ENCODE data around the gene MX1. TPM values are rescaled to one million over a fixed set of nuclear protein-coding genes. Genes with fewer than 3 reads are reported as not detected.
"Not testable (repeated sequence)": the region's sequence is repeated elsewhere in the genome, so short reads cannot be mapped to it uniquely, and the experiment has no call there.

MX1 gene
- polyA plus RNA-seq, 1 donor = 16.8 TPM

DNA sequence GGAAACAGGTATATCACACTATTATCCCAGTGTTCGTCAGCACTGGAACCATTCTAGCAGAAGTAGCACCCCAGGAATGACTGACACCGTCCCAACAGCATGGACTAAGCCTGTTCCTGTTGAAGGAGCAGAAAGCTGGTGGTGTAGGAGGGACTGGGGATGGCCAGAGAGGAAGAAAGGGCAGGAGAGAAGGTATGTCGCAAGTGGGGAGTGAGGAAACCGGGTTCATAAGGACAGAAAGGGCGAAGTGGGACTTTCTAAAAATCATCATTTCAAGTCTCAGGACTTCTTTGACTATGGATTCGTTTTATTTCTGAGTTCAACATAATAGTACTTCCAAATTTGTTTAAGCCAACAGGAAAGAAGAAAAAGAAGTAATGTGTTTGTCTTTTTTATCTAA lies 19.7 kb upstream of the MX1 start:
- Histone ChIP-seq H3K9me3 (ENCODE audit: control insufficient read depth, low read depth, low read length) (peaks cover 3% of the 10 kb centered on the region), H3K4me1 (ENCODE audit: control insufficient read depth, insufficient read depth, low read length) (no peaks in the 10 kb centered on the region), H3K4me3 (ENCODE audit: low read length) (no peak overlapping the region), H3K36me3 (ENCODE audit: control insufficient read depth, insufficient read depth, low read length) (no peaks in the 10 kb centered on the region), H3K27ac (ENCODE audit: low read length) (no peak overlapping the region), H3K27me3 (ENCODE audit: control insufficient read depth, insufficient read depth, low read length) (no peaks in the 10 kb centered on the region)
- 93% methylated on average over 3 of the region's 6 CpGs for WGBS (ENCODE audit: insufficient coverage, low lambda C conversion rate)
- DNase-seq = no peak

DNA sequence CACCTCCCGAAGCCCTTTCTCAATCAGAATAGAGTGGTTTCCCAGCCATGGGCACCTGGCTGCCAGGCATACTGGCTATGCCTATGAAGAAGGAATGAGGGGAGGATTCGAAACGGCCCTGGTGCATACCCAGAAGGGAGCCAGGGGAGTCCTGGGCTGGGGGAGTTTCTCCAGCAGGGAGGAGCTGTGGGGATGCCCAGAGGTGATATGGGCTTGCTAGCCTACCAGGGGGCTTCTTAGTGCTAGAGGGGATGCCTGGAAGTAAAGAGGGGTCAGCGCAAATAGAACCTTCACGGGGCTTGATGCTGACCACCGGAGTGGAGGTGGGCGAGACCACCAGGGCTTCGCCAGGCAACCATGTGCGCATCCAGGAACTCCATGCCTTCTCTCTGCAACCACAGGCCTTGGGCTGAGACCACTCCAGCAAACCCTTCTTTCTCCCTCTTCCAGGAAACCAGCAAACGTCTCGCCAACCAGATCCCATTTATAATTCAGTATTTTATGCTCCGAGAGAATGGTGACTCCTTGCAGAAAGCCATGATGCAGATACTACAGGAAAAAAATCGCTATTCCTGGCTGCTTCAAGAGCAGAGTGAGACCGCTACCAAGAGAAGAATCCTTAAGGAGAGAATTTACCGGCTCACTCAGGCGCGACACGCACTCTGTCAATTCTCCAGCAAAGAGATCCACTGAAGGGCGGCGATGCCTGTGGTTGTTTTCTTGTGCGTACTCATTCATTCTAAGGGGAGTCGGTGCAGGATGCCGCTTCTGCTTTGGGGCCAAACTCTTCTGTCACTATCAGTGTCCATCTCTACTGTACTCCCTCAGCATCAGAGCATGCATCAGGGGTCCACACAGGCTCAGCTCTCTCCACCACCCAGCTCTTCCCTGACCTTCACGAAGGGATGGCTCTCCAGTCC lies 18.2 kb upstream of the MX1 start:
- H3K27ac ChIP-seq (ENCODE audit: low read length) = no peak overlapping the region
- no peak overlapping the region for H3K4me3 ChIP-seq (ENCODE audit: low read length)
- WGBS (ENCODE audit: insufficient coverage, low lambda C conversion rate) = 60% methylated on average over 1 of the region's 24 CpGs
- H3K4me1 ChIP-seq (ENCODE audit: control insufficient read depth, insufficient read depth, low read length) = no peaks in the 10 kb centered on the region
- no peaks in the 10 kb centered on the region for H3K36me3 ChIP-seq (ENCODE audit: control insufficient read depth, insufficient read depth, low read length)
- no peak for DNase-seq
- H3K27me3 ChIP-seq (ENCODE audit: control insufficient read depth, insufficient read depth, low read length) = no peaks in the 10 kb centered on the region
- peaks cover 3% of the 10 kb centered on the region for H3K9me3 ChIP-seq (ENCODE audit: control insufficient read depth, low read depth, low read length)

DNA sequence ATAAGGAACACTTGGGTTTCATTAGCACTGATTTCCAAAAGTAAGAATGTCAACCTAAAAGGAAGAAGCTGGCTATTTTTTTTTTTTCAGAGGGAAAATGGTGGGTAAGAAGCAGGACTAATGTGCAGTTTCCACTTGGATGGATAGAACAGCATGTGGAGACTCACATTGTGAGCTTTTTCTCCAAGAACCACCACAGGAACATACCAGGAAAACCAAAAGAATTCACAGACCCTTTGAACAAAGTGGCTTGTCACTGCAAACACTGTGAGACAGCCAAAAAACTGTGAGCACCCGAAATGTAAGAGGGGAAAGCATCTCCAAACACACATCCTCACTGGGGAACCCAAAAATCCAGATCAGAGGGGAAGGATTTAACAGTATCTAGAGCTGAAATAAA lies 15.7 kb upstream of the MX1 start:
- Histone ChIP-seq H3K4me3 (ENCODE audit: low read length) (no peak overlapping the region), H3K9me3 (ENCODE audit: control insufficient read depth, low read depth, low read length) (peaks cover 3% of the 10 kb centered on the region), H3K4me1 (ENCODE audit: control insufficient read depth, insufficient read depth, low read length) (no peaks in the 10 kb centered on the region), H3K36me3 (ENCODE audit: control insufficient read depth, insufficient read depth, low read length) (no peaks in the 10 kb centered on the region), H3K27ac (ENCODE audit: low read length) (no peak overlapping the region), H3K27me3 (ENCODE audit: control insufficient read depth, insufficient read depth, low read length) (no peaks in the 10 kb centered on the region)
- no CpG with 5 or more reads among the region's 1 CpG for WGBS (ENCODE audit: insufficient coverage, low lambda C conversion rate)
- no peak for DNase-seq

DNA sequence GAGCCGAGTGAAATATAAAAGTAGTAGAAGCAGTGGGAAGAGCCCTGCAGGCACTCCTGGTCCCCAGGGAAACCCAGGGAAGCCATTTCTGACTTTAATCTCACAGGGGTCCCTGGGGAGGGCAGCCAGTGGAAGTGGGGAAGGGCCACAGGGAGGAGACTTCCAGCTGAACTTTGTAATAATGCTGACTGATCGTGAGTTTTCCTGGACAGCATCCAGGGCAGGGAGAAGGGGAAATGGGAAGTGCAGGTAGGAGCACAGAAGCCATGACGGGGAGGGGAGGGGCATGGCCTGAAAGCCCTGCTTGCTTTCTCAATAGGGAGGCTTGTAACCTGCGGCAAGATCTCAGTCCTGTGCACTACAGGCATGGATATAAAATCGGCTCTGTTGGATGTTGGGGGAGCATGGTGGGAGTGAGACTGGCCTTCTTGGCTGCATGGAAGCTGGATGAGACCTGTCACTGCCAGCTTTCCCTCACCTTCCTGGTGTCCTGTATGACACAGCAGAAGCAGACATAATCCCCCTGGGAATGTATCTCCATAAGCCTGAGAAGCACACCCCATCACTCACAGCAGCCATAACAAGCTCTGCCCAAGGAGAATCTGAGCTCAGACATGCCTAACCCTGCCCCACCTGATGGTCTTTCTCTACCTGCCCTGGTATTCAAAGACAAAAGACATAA lies 15.1 kb upstream of the MX1 start:
- no peak for DNase-seq
- WGBS (ENCODE audit: insufficient coverage, low lambda C conversion rate) = 100% methylated on average over 1 of the region's 5 CpGs
- peaks cover 3% of the 10 kb centered on the region for H3K9me3 ChIP-seq (ENCODE audit: control insufficient read depth, low read depth, low read length)
- no peaks in the 10 kb centered on the region for H3K4me1 ChIP-seq (ENCODE audit: control insufficient read depth, insufficient read depth, low read length)
- no peak overlapping the region for H3K4me3 ChIP-seq (ENCODE audit: low read length)
- H3K27me3 ChIP-seq (ENCODE audit: control insufficient read depth, insufficient read depth, low read length) = no peaks in the 10 kb centered on the region
- H3K36me3 ChIP-seq (ENCODE audit: control insufficient read depth, insufficient read depth, low read length) = no peaks in the 10 kb centered on the region
- H3K27ac ChIP-seq (ENCODE audit: low read length) = no peak overlapping the region

DNA sequence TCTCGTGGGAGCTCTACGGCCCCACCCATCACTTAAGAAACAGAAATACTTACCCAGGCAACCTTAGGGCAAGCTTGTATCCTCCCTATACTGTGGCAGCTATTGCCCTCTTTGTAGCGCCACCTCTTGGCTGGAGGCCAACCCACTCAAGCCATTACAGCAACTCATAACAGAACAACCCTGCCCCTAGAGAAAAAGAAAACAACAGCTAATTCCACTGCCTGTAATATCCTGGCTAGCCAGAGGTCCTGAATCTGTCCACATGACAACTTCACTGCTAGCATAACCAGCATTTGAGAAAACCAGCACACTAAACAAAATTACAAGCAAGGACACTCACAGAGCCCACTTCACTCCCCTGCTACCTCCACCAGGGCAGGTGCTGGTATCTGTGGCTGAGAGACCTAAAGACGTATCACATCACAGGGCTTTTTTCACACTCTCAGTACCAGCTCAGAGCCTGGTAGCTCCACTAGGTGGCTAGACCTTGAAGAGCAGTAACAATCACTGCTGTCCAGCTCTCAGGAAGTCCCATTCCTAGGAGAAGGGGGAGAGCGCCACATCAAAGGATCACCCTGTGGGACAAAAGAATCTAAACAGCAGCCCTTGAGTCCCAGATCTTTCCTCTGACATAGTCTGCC lies 14.5 kb upstream of the MX1 start:
- WGBS (ENCODE audit: insufficient coverage, low lambda C conversion rate) = no CpG with 5 or more reads among the region's 5 CpGs
- Histone ChIP-seq H3K27me3 (ENCODE audit: control insufficient read depth, insufficient read depth, low read length) (no peaks in the 10 kb centered on the region), H3K4me1 (ENCODE audit: control insufficient read depth, insufficient read depth, low read length) (no peaks in the 10 kb centered on the region), H3K9me3 (ENCODE audit: control insufficient read depth, low read depth, low read length) (peaks cover 3% of the 10 kb centered on the region), H3K27ac (ENCODE audit: low read length) (no peak overlapping the region), H3K4me3 (ENCODE audit: low read length) (no peak overlapping the region), H3K36me3 (ENCODE audit: control insufficient read depth, insufficient read depth, low read length) (no peaks in the 10 kb centered on the region)
- DNase-seq = no peak

DNA sequence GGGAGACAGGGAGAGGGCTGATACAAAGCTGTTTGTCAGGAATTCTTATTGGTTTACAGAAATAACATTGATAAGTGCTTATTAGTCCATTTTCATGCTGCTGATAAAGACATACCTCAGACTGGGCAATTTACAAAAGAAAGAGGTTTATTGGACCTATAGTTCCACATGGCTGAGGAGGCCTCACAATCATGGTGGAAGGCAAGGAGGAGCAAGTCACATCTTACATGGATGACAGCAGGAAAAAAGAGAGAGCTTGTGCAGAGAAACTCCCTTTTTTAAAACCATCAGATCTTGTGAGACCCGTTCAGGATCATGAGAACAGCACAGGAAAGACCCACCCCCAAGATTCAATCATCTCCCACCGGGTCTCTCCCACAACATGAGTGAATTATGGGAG lies 8.5 kb upstream of the MX1 start:
- 100% methylated on average over 1 of the region's 2 CpGs for WGBS (ENCODE audit: insufficient coverage, low lambda C conversion rate)

DNA sequence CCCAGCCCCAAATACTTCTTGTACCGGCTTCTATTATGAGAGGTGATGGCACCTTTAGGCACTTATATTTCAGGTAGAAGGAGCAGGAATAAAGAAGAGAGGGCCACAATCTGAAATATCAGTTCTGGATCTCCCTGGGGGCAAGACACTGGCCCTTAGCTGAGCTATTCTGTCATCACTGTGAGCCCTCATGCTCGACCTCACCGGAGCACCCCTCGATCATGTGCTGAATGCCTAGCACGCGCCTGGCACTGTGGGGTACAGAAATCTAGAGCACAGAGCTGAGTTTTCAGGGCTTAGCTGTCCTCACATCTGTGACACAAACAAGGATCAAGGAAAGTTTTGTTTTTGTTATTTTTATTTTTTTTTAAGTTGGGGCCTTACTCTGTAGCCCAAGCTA lies 7.6 kb upstream of the MX1 start:
- no peak overlapping the region for H3K4me3 ChIP-seq (ENCODE audit: low read length)
- H3K36me3 ChIP-seq (ENCODE audit: control insufficient read depth, insufficient read depth, low read length) = no peaks in the 10 kb centered on the region
- DNase-seq = no peak
- H3K27ac ChIP-seq (ENCODE audit: low read length) = no peak overlapping the region
- no peaks in the 10 kb centered on the region for H3K9me3 ChIP-seq (ENCODE audit: control insufficient read depth, low read depth, low read length)
- WGBS (ENCODE audit: insufficient coverage, low lambda C conversion rate) = no CpG with 5 or more reads among the region's 6 CpGs
- no peaks in the 10 kb centered on the region for H3K4me1 ChIP-seq (ENCODE audit: control insufficient read depth, insufficient read depth, low read length)
- H3K27me3 ChIP-seq (ENCODE audit: control insufficient read depth, insufficient read depth, low read length) = no peaks in the 10 kb centered on the region

More for the DNA sequence above, 8.5 kb upstream of the MX1 start:
- not testable (repeated sequence) for H3K36me3 ChIP-seq (ENCODE audit: control insufficient read depth, insufficient read depth, low read length); H3K27me3 ChIP-seq (ENCODE audit: control insufficient read depth, insufficient read depth, low read length); H3K9me3 ChIP-seq (ENCODE audit: control insufficient read depth, low read depth, low read length); DNase-seq; H3K4me1 ChIP-seq (ENCODE audit: control insufficient read depth, insufficient read depth, low read length); H3K27ac ChIP-seq (ENCODE audit: low read length); H3K4me3 ChIP-seq (ENCODE audit: low read length)

DNA sequence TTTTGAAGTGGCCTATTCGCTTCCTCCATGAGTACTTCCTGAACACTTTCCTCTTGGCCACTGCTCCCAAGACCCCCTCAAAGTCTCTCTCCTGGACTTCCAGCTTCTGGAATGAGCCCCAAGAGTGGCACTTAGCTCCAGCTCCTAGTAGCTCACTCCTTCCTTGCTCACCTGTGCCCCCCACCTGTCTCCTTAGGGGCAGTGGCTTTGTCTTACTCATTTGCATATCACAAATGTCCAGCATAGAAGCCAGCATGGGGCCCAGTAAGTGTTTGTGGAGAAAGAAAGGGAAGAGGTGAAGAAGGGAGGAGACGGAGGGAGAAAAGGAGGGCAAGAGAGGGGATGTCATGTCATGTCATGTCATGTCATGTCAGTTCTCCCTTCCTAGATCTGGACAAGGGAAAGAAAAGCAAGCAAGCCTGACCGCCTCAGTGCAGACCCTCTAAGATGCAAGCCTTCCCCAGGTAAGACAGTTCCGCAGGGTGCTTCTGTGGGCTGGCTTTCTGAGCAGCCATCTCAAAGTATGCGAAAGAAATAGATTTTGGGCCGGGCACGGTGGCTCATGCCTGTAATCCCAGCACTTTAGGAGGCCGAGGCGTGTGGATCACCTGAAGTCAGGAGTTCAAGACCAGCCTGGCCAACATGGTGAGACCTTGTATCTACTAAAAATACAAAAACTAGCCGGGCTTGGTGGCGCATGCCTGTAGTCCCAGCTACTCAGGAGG lies 6.9 kb upstream of the MX1 start:
- WGBS (ENCODE audit: insufficient coverage, low lambda C conversion rate) = 100% methylated on average over 1 of the region's 11 CpGs

DNA sequence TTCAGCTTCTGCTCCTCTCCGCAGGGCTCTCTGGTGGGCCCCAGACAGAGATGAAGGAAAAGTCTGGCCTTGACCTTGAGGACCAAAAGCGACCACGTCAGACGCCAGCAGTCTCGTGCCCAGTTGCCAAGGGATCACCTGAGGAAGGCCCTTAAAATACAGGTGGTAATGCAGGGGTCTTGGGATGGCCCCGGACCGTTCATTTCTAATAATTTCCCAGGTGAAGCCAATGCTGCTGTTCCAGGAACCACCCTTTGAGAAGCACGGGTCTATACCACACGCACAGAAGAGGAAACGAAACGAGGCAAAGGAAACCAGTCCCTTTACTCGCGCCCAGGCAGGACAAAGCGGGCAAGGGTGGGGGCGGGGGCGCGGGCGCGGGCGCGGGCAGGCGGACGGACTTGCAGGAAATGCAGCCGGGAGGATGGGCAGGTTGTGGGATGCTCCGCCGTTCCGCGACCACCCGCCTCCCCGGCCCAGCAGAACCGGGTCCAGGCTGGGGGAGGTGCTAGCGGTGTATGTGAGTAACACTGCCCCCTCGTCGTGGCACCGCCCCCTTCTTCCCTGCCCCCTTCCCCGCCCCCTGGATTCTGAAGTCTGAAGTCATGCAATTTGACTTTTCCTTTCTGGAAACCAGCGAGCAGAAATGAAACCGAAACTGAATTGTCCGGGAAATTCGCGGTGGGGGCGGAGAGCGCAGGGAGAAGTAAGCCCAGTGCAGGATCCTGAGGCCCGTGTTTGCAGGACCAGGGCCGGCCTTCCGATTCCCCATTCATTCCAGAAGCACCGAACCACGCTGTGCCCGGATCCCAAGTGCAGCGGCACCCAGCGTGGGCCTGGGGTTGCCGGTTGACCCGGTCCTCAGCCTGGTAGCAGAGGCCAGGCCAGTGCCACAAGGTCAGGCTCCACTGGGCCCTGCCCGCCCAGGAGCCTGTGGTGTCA lies 5.8 kb upstream of the MX1 start:
- Histone ChIP-seq H3K4me1 (ENCODE audit: control insufficient read depth, insufficient read depth, low read length) (no peaks in the 10 kb centered on the region), H3K27me3 (ENCODE audit: control insufficient read depth, insufficient read depth, low read length) (no peaks in the 10 kb centered on the region), H3K36me3 (ENCODE audit: control insufficient read depth, insufficient read depth, low read length) (no peaks in the 10 kb centered on the region), H3K4me3 (ENCODE audit: low read length) (peak overlapping the region; percentile 66), H3K9me3 (ENCODE audit: control insufficient read depth, low read depth, low read length) (no peaks in the 10 kb centered on the region), H3K27ac (ENCODE audit: low read length) (peak overlapping the region; percentile 95)
- WGBS (ENCODE audit: insufficient coverage, low lambda C conversion rate) = no CpG with 5 or more reads among the region's 54 CpGs
- peak; percentile 88 to 94 for DNase-seq

More for the DNA sequence above, 6.9 kb upstream of the MX1 start:
- no peaks in the 10 kb centered on the region for H3K27me3 ChIP-seq (ENCODE audit: control insufficient read depth, insufficient read depth, low read length)
- no peak for DNase-seq
- no peaks in the 10 kb centered on the region for H3K36me3 ChIP-seq (ENCODE audit: control insufficient read depth, insufficient read depth, low read length)
- no peak overlapping the region for H3K4me3 ChIP-seq (ENCODE audit: low read length)
- no peak overlapping the region for H3K27ac ChIP-seq (ENCODE audit: low read length)
- H3K9me3 ChIP-seq (ENCODE audit: control insufficient read depth, low read depth, low read length) = no peaks in the 10 kb centered on the region
- no peaks in the 10 kb centered on the region for H3K4me1 ChIP-seq (ENCODE audit: control insufficient read depth, insufficient read depth, low read length)

Measured in large intestine (tissue), 3 donors.